GM12874 (cell line): ENCODE measurements around the gene CERS4.

ENCODE experiments used
- TF ChIP-seq, protein P1 (sequence below): IDR thresholded peaks from 2 replicates; pipeline ENCODE4 v1.5.1; 2011; ENCODE audit warnings: low read depth, mild to moderate bottlenecking, control low read depth, low read length, moderate library complexity; ENCODE audit not compliant: insufficient read depth

Gene CERS4

DNA sequence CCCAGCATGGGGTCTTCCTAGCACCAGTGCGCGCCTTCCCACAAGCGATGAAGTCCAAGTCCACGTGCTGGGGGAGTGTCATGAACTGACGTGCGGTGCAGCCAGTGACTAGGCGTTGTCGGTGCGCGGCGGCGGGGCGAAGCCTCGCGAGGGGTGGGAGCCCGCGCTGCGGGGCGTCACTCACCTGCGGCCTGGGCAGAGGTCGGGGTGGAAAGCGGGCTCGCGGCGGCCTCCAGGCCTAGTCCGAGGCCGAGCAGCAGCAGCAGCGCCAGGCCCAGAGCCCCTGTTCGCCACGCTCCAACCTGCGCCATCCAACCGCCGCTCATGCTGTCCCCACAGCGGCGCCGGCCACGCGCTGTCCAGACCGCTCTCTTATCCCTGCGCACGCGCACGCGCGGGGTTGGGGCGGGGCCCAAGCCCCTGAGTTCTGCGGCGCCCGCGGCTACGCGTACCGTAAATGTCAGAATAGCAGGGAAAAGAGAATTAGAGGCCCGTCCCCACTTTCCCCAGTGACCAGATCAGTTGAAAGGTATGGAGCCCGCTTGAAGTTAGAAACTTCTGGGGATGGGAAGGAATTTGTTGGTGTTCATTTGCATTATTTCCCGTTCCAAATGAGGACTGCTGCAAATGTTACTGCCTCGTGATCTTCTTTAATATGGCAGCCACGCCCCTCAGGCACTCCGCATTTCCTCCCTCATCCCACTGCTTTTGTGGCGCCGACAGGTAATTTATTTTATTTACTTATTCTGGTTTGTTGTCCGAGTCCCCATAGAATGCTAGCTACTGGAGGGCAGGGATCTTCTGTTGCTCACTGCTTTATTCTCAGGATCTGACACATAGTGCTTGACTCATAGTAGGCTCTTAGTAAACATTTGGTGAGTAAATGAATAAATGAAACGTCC, 99.0 kb downstream of the CERS4 start, which contains the start of gene CD320:
TSS of gene CD320 (minus strand) at position 394 of the 902 bp plus-strand sequence. CDS start at position 326, 68 bp downstream.
- TF ChIP-seq, protein P1, sequence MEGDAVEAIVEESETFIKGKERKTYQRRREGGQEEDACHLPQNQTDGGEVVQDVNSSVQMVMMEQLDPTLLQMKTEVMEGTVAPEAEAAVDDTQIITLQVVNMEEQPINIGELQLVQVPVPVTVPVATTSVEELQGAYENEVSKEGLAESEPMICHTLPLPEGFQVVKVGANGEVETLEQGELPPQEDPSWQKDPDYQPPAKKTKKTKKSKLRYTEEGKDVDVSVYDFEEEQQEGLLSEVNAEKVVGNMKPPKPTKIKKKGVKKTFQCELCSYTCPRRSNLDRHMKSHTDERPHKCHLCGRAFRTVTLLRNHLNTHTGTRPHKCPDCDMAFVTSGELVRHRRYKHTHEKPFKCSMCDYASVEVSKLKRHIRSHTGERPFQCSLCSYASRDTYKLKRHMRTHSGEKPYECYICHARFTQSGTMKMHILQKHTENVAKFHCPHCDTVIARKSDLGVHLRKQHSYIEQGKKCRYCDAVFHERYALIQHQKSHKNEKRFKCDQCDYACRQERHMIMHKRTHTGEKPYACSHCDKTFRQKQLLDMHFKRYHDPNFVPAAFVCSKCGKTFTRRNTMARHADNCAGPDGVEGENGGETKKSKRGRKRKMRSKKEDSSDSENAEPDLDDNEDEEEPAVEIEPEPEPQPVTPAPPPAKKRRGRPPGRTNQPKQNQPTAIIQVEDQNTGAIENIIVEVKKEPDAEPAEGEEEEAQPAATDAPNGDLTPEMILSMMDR = no peak

DNA sequence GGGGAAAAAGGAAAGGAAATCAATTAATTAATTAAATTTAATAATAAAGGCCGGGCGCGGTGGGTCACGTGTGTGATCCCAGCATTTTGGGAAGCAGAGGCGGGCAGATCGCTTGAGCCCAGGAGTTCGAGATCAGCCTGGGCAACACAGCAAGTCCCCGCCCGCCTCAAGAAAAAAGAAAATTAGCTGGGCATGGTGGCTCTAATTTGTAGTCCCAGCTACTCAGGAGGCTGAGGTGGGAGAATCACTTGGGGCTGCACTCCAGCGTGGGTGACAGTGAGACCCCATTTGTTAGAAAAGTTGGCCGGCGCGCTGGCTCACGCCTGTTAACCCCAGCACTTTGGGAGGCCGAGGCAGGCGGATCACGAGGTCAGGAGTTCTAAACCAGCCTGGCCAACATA, 99.7 kb downstream of the CERS4 start:
- TF ChIP-seq, protein P1 = no peak

DNA sequence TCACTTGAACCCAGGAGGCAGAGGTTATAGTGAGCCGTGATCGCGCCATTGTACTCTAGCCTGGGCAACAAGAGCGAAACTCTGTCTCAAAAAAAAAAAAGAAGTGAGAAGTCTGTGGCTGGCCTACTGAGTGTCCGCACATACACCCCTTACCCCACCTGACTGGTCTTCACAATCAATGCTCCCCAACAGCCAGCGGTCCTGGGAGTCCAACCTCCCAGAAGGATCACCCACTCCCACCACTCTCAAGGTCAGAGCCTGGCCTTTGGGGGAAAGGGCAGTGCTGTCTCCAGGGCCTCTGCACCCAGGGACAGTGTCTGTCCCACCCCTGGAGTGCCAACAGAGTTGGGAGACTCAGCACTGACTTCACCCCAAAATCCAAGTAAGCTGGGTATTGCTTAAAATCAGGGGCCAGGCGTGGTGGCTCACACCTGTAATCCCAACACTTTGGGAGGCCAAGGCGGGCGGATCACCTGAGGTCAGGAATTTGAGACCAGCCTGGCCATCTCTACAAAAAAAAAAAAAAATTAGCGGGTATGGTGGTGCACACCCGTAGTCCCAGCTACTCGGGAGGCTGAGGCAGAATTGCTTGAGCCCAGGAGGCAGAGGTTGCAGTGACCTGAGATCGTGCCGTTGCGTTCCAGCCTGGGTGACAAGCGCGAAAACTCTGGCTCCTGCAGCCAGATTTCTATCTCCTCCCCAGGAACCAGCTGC, 101.3 kb downstream of the CERS4 start:
- TF ChIP-seq, protein P1 = no peak

DNA sequence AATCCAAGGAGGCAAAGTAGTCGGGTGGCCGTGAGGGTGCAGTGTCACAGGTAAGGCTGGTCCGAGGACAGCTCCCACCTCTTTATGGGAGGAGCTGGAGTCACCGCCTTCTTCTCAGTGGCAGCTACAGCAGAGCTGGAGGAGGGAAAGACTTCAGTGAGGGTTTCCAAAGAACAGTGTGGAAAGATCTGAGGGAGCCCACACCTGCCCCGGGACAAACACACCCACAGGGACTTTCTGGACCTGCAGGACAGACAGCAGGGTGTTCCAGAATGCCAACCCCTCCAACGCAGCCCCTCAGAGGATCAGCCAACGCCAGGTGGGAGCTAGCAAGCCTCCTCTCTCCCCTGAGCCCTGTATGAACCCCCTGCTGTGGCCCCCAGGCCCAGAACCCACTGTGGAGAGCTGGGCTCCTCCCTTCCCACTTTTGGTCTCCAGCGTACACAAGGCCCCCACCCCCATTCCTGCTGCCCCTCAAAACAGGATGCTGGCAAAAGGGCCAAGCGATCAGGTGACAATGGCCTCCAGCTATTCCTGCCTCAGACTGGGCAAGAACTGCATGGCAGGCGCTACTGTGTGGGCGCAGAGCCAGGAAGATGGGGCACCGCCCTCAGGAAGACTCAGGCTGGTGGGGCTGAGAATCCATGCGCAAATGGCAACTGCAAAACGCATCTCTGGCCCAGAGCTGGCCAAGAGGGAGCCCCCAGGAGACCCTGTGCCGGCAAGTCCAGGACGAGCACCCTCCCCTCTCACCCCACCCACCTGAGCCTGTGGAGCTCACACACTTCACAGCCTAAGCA, 102.5 kb downstream of the CERS4 start:
- TF ChIP-seq, protein P1 = no peak
